ENCODE measurements around the gene STIM1.

The STIM1 gene

GRCh38 chr11:3820971-3821370 is 34.5 kb upstream of the STIM1 start:
- Histone ChIP-seq H3K4me3 (ENCODE audit: low read length) (no peak overlapping the region), H3K9ac (ENCODE audit: low read depth, low read length) (no peak overlapping the region), H3K4me1 (ENCODE audit: control insufficient read depth, insufficient read depth, low read length) (peaks cover 10% of the 10 kb centered on the region), H3K36me3 (ENCODE audit: insufficient read depth, low read length) (peaks cover 11% of the 10 kb centered on the region), H3K27me3 (ENCODE audit: control insufficient read depth, insufficient read depth, low read length) (no peaks in the 10 kb centered on the region), H3K4me2 (ENCODE audit: low read length) (no peak overlapping the region), H3K9me3 (replicated peaks; ENCODE audit: low read length) (no peaks in the 10 kb centered on the region)

DNA sequence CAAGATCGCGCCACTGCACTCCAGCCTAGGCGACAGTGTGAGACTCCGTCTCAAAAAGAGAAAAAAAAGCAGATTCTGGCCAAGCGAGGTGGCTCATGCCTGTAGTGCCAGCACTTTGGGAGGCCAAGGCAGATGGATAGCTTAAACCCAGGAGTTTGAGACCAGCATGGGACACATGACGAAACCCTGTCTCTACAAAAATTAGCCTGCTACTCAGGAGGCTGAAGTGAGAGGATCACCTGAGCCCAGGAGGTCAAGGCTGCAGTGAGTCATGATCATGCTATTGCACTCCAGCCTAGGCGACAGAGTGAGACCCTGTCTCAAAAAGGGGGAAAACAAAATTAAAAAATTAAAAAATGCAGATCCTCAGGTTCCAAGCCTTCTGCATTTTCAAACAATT is 33.2 kb upstream of the STIM1 start:
- peaks cover 25% of the 10 kb centered on the region for H3K36me3 ChIP-seq (ENCODE audit: insufficient read depth, low read length)
- H3K4me3 ChIP-seq (ENCODE audit: low read length): no peak overlapping the region
- peaks cover 8% of the 10 kb centered on the region for H3K4me1 ChIP-seq (ENCODE audit: control insufficient read depth, insufficient read depth, low read length)
- no peak overlapping the region for H3K9ac ChIP-seq (ENCODE audit: low read depth, low read length)
- H3K4me2 ChIP-seq (ENCODE audit: low read length): no peak overlapping the region
- H3K27me3 ChIP-seq (ENCODE audit: control insufficient read depth, insufficient read depth, low read length): no peaks in the 10 kb centered on the region
- no peaks in the 10 kb centered on the region for H3K9me3 ChIP-seq (replicated peaks; ENCODE audit: low read length)

GRCh38 chr11:3823303-3823702 is 32.2 kb upstream of the STIM1 start:
- Histone ChIP-seq H3K4me3 (ENCODE audit: low read length) (no peak overlapping the region), H3K9ac (ENCODE audit: low read depth, low read length) (no peak overlapping the region), H3K36me3 (ENCODE audit: insufficient read depth, low read length) (peaks cover 35% of the 10 kb centered on the region), H3K4me2 (ENCODE audit: low read length) (no peak overlapping the region), H3K4me1 (ENCODE audit: control insufficient read depth, insufficient read depth, low read length) (peaks cover 8% of the 10 kb centered on the region), H3K27me3 (ENCODE audit: control insufficient read depth, insufficient read depth, low read length) (no peaks in the 10 kb centered on the region), H3K9me3 (replicated peaks; ENCODE audit: low read length) (no peaks in the 10 kb centered on the region)

DNA sequence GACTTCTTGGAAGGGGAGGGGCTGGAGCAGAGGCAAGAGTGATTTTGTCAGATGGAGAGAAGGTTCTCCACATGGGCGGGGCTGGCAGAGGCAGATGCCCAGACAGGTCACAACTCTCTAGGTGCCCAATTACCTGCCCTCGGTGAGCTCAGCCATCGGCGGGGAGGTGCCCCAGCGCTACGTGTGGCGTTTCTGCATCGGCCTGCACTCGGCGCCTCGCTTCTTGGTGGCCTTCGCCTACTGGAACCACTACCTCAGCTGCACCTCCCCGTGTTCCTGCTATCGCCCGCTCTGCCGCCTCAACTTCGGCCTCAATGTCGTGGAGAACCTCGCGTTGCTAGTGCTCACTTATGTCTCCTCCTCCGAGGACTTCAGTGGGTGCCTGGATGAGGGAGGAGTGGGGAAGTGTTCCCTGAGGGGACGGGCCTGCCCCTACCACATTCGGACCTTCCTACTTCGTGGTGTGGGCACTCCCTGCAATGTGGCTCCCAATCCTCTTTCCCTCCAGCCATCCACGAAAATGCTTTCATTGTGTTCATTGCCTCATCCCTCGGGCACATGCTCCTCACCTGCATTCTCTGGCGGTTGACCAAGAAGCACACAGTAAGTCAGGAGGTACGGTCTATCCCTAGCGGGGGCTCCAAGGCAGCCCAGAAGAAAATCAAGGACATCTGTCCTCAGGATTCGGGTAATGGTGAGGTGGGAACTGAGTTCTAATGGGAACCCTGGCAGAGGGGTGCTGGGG is 31.5 kb upstream of the STIM1 start:
- Histone ChIP-seq H3K36me3 (ENCODE audit: insufficient read depth, low read length) (peaks cover 36% of the 10 kb centered on the region), H3K4me2 (ENCODE audit: low read length) (no peak overlapping the region), H3K27me3 (ENCODE audit: control insufficient read depth, insufficient read depth, low read length) (no peaks in the 10 kb centered on the region), H3K9ac (ENCODE audit: low read depth, low read length) (no peak overlapping the region), H3K9me3 (replicated peaks; ENCODE audit: low read length) (no peaks in the 10 kb centered on the region), H3K4me1 (ENCODE audit: control insufficient read depth, insufficient read depth, low read length) (peaks cover 8% of the 10 kb centered on the region), H3K4me3 (ENCODE audit: low read length) (no peak overlapping the region)

DNA sequence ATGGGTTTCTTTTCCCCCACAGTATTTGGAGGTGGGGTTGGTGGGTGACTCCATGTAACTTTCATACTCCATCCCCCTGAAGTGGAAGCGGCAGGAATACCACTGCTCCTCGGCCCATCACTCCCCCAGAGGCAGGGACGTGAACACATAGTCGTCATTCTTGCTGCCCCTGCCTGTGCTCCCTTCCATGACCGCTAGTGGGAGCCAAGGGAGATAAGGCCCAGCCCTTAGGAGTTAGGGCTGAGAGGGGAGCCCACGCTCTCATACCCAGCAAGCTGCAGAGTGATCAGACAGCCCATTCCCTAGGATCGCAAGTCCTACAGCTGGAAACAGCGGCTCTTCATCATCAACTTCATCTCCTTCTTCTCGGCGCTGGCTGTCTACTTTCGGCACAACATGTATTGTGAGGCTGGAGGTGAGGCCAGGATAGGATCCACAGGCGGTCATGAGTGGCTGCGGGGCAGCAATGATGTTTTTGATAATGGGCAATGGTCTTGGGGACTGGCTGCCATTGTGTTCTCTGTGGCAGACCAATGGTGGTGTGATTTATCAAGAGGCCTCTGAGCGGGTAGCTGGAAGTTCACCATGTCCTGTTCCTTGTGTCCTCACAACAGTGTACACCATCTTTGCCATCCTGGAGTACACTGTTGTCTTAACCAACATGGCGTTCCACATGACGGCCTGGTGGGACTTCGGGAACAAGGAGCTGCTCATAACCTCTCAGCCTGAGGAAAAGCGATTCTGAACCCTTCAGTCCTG is 30.6 kb upstream of the STIM1 start:
- H3K9me3 ChIP-seq (replicated peaks; ENCODE audit: low read length): no peaks in the 10 kb centered on the region
- no peaks in the 10 kb centered on the region for H3K27me3 ChIP-seq (ENCODE audit: control insufficient read depth, insufficient read depth, low read length)
- peaks cover 36% of the 10 kb centered on the region for H3K36me3 ChIP-seq (ENCODE audit: insufficient read depth, low read length)
- H3K4me2 ChIP-seq (ENCODE audit: low read length): no peak overlapping the region
- peaks cover 8% of the 10 kb centered on the region for H3K4me1 ChIP-seq (ENCODE audit: control insufficient read depth, insufficient read depth, low read length)
- no peak overlapping the region for H3K4me3 ChIP-seq (ENCODE audit: low read length)
- no peak overlapping the region for H3K9ac ChIP-seq (ENCODE audit: low read depth, low read length)

DNA sequence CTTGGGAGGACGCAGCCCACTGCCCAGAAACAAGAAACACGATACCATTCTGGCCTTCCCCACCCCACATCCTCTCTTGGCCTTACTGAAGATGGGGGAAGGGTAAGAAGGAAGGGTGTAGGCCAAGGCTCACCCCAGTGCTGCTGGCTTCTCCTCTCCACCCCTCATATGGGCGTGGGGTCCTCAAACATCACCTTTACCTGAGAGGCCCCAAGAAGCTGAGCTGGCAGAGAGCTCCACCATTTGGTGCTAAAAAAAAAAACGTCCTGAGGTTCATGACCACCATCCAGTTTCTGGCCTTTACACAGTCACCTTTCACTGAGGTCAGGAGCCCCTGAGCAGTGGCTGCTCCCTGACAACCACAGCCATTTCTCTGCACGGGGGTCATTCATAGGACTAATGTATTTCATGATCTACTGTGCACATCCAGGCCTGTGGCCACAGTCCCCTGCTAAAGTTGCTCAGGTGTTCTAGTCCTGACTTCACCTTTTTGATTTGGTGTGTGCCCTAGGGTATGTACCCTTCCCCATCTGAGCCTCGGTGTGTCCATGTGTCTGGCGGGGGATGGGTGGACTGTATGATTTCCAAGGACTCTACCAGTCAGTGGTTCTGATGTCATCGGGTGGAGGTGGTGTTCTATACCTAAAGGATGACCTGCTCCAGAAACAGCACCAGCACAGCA is 29.9 kb upstream of the STIM1 start:
- Histone ChIP-seq H3K9ac (ENCODE audit: low read depth, low read length) (no peak overlapping the region), H3K27me3 (ENCODE audit: control insufficient read depth, insufficient read depth, low read length) (no peaks in the 10 kb centered on the region), H3K4me1 (ENCODE audit: control insufficient read depth, insufficient read depth, low read length) (peaks cover 8% of the 10 kb centered on the region), H3K9me3 (replicated peaks; ENCODE audit: low read length) (no peaks in the 10 kb centered on the region), H3K36me3 (ENCODE audit: insufficient read depth, low read length) (peaks cover 39% of the 10 kb centered on the region), H3K4me2 (ENCODE audit: low read length) (no peak overlapping the region), H3K4me3 (ENCODE audit: low read length) (no peak overlapping the region)

DNA sequence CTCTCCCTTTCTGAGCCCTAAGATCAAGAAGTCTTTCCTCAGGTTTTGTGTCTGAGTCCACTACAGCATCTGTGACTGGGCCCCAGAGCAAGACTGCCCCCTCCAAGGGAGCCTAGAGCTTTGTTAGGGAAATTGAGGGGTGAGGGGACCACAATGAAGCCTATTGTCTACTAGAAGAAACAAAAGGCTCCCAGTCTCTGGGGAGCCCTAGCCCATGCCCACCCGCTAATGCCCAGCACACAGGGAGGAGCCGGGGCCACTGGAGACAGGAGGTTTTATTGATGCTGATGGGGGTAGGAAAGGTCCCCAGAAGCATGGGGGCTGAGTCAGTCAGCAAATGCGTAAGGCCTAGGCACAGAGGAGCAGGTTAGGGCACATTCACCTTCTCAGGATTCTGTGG is 28.7 kb upstream of the STIM1 start:
- Histone ChIP-seq H3K36me3 (ENCODE audit: insufficient read depth, low read length) (peaks cover 44% of the 10 kb centered on the region), H3K27me3 (ENCODE audit: control insufficient read depth, insufficient read depth, low read length) (no peaks in the 10 kb centered on the region), H3K4me1 (ENCODE audit: control insufficient read depth, insufficient read depth, low read length) (peaks cover 8% of the 10 kb centered on the region), H3K4me2 (ENCODE audit: low read length) (no peak overlapping the region), H3K9me3 (replicated peaks; ENCODE audit: low read length) (no peaks in the 10 kb centered on the region), H3K9ac (ENCODE audit: low read depth, low read length) (no peak overlapping the region), H3K4me3 (ENCODE audit: low read length) (no peak overlapping the region)

DNA sequence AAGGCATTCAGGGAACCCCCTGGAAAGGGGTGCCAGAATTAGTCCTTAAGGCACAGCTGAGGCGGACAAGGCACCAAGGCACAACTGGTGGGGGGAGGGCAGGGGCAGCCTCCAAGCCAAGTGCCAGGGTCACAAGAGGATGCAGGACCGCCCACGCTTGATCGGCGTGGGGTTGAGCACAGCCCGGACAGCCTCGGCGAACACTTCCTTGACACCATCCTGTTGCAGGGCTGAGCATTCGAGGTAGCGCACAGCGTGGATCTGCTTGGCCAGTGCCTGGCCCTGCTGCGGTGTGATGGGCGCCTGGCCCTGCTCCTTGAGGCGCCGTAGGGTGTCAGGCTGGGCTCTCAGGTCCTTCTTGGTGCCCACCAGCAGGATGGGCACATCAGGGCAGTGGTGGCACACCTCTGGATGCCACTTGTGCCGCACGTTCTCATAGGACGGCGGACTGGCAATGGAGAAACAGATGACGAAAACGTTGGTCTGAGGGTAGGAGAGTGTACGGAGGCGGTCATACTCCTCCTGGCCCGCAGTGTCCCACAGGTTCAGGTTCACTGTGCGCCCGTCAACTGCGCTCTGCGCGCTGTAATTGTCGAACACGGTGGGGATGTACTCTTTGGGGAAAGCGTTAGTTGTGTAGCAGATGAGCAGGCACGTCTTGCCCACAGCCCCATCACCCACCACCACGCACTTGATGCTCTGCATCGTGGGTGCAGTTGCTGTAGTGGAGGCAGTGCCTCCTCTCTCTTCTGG is 27.9 kb upstream of the STIM1 start:
- Histone ChIP-seq H3K4me1 (ENCODE audit: control insufficient read depth, insufficient read depth, low read length) (peaks cover 8% of the 10 kb centered on the region), H3K27me3 (ENCODE audit: control insufficient read depth, insufficient read depth, low read length) (no peaks in the 10 kb centered on the region), H3K36me3 (ENCODE audit: insufficient read depth, low read length) (peaks cover 46% of the 10 kb centered on the region), H3K9me3 (replicated peaks; ENCODE audit: low read length) (no peaks in the 10 kb centered on the region), H3K9ac (ENCODE audit: low read depth, low read length) (no peak overlapping the region), H3K4me2 (ENCODE audit: low read length) (no peak overlapping the region), H3K4me3 (ENCODE audit: low read length) (no peak overlapping the region)

DNA sequence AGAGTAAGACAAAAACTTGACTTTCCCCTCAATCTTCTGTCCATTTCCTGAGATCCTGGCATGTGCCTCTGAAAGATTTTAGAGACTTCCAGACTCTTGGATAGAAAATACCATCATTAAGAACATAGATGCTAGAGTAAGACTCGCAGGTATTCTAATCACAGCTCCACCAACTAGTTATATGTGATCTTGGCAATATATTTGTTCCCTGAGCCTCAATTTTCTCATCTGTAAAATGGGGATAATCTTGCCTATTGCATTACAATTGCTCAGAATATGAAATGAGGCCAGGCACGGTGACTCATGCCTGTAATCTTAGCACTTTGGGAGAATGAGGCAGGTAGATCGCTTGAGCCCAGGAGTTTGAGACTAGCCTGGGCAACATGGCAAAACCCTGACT is 25.4 kb upstream of the STIM1 start:
- H3K27me3 ChIP-seq (ENCODE audit: control insufficient read depth, insufficient read depth, low read length): no peaks in the 10 kb centered on the region
- no peak overlapping the region for H3K9ac ChIP-seq (ENCODE audit: low read depth, low read length)
- H3K9me3 ChIP-seq (replicated peaks; ENCODE audit: low read length): no peaks in the 10 kb centered on the region
- peaks cover 6% of the 10 kb centered on the region for H3K4me1 ChIP-seq (ENCODE audit: control insufficient read depth, insufficient read depth, low read length)
- H3K4me2 ChIP-seq (ENCODE audit: low read length): no peak overlapping the region
- H3K4me3 ChIP-seq (ENCODE audit: low read length): no peak overlapping the region
- peaks cover 56% of the 10 kb centered on the region for H3K36me3 ChIP-seq (ENCODE audit: insufficient read depth, low read length)

- Histone ChIP-seq H3K36me3 (ENCODE audit: insufficient read depth, low read length) (peaks cover 54% of the 10 kb centered on the region), H3K27me3 (ENCODE audit: control insufficient read depth, insufficient read depth, low read length) (no peaks in the 10 kb centered on the region), H3K4me3 (ENCODE audit: low read length) (no peak overlapping the region), H3K9ac (ENCODE audit: low read depth, low read length) (no peak overlapping the region), H3K4me2 (ENCODE audit: low read length) (no peak overlapping the region), H3K4me1 (ENCODE audit: control insufficient read depth, insufficient read depth, low read length) (peaks cover 12% of the 10 kb centered on the region), H3K9me3 (replicated peaks; ENCODE audit: low read length) (no peaks in the 10 kb centered on the region)
Measured at GRCh38 chr11:3830730-3831129, 24.7 kb upstream of the STIM1 start.
